ENCODE data around the gene TNNT3.

TNNT3 gene

GRCh38 chr11:1924181-1924580 is 4.7 kb downstream of the TNNT3 start:
- DNase-seq, result no peak

GRCh38 chr11:1924646-1925372 is 5.3 kb downstream of the TNNT3 start:
- no peak for DNase-seq

- DNase-seq, result no peak
Measured at GRCh38 chr11:1925373-1926155, 6.1 kb downstream of the TNNT3 start.

DNA sequence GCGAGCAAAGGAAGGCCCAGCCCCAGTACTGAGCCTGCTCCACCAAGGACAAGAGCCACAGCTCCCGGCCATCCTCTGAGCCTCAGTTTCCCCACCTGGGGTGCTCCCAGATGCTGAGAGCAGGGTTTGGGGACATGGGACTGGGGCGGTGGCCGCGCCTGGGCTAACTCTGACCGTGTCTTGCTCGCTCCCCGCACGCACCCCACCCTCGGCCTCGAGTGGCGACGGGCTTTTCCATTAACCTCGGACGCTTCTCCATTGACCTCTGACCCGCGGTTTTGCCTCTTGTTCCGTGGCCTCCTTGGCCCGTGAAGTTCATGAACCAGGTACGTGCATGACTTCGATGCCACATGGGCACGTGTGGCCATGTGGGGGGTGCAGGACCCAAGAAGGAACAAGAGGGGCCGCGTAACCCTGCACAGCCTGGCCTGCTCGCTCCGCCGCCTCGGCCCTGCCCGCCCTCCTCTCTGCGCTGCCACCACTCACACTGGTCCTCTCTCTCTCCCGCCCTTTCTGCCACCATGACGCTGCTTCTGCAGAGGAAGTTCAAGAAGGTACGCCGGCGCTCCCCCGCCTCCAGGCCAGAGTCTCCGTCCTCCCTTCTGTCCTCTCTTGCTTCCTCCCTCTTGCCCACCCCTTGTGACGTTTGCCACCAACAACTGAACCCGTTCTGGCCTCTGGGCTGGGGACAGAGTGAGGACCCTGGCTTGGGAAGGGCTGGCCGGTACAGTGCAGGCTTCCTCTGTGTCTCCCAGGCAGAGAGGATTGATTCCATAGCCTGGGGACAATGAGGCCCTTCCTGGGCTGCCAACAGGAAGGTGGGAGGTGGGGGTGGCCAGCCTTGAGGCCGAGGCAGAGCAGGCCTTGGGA is 6.9 kb downstream of the TNNT3 start:
- no peak for DNase-seq

- no peak for DNase-seq
Measured at GRCh38 chr11:1927026-1927847, 7.7 kb downstream of the TNNT3 start.

DNA sequence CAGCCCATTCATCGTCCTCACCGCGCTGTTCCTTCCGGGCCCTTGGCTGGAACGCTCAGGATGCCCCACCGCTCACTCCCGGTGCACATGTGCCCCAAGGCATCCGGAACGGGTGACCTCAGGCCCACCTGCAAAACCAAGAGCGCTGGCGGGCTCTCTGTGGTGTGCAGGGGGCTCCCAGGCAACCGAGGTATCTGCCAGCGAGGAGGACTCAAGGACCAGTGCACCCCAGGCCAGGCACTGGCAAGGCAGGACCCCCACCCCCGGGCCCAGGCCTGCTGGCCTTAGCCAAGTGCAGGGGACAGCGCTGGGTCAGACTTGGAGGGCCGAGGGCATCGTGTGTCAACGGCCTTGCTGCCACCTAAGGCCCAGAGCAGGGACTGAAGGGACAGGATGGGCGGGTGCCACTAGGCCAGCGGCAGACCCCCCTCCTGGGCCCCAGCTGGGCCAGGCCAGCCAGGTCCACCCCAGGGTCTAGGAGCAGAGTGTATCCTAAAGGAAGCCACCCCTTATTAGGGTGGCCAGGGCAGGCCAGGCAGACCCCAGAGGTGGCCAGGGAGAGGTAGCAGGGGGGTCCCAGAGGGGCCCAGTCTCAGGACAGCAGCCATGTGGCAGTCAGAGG is 8.5 kb downstream of the TNNT3 start:
- DNase-seq, result no peak

DNA sequence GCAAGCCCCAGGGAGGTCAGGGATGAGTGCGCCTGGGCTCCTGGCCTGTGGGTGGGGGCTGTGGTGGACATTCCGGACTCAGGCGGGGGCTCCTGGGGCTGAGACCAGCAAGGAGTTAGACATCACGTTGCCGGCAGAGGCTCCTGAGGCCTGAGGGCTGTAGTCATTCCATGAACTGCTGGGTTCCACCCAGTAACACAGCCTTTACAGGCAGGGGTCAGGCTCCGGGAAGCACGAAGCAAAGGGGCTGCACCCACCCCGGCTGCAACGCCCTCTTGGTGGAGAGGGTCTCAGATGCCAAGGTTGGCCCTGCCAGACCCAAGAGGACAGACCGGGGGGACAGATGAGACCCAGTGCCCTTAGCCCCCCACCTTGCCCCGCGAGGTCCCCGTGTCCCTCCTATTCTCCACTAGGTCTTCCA is 9.0 kb downstream of the TNNT3 start:
- DNase-seq, result no peak

DNA sequence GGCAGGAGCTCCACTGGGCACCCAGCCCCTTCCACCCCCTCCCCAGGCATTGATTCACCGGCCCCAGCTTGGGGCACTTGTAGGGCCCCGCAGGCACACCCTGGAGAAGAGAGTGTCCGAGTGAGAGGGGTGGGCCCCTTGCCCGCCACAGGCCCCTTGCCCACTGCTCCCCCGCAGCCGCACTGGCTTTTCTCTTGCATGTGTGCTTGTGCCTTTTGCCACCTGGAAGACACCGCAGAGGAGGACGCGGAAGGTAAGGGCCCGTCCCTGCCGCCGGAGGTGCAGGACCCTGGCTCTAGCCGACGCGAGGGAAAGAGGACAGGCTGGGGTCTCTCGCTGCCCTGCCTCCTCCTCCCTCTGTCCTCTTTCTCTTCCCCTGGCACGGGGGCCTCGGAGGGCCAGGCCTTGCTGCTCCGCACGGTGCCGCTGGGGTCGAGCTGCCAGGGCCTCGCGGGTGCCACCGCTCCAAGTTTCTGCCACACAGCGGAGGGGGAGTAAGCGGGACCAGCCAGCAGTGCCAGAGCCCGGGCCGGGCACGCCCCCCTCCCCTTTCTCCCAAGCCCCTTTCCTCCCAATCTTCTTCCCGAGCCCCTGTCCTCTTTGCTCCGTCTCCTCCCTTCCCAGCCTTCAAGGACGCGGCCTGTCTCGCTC is 9.5 kb downstream of the TNNT3 start:
- no peak for DNase-seq

GRCh38 chr11:1929621-1930461 is 10.3 kb downstream of the TNNT3 start:
- DNase-seq, result no peak

DNA sequence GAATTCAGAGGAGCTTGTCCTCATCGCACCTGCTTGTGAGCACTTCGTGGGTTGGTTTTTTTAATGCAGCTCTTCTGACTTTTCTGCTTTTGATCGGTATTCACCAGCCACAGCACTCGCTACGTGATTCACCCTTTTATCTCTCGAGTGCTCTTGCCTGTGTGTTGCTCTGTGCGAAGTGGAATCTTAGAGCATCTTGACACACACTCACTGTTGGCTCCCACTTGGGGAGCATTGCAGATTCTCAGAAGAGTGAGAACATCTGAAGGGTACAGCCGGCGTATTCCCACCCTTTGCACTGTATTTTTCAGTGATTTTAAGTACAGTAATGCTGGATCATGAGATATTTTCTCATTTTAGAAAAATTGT is 10.9 kb downstream of the TNNT3 start:
- no peak for DNase-seq

DNA sequence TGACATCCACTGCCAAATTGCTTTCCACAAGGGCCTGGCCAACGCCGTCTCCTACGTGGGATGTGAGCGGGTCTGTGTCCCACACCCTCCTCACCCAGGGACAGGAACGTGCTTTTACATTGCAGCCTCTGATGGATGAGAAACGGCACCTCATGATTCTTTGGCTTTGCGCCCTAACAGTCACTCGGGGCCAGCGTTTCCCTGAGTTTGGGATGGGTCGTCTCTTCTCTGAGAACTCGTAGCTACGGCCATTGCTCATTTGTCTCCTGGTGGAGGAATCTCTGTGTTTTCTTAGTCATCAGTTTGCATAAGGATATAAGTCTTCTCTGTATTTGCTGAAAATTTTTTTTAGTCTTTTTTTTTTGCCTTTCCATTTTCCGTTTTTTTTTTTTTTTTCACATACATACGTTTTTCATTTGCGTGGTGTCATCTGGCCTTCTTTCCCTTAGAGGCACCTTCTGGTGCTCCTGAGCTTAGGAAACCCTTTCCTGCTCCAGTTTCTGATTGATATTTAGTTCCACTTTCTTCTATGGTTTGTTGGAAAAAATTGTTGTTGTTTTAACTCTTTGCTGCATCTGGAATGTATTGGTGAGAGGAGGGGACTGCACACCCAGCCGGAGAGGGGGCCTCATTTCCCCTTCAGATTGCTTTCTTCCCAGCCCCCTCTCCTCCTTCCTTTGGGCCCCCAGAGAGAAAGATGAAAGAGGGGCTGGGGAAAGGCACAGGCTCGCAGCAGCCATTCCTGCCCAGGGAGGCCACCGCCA is 12.0 kb downstream of the TNNT3 start:
- DNase-seq, result no peak

DNA sequence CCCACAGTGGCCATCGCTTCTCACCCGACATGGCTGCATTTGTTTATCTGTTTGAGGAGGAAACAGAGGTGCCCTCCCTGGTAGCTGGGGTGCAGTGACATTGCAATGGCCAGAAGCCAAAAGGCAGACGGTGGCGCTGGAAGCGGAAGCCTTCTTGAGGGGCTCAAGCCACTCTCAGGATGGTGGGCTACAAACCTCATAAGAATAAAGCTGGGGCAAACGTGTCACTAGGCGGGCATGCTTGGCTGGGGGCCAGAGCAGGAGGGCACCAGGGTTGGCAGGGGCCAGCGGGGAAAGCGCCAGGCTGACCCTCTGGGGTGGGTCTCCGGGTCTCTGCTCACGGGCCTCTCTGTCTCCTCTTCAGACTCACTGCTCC is 12.6 kb downstream of the TNNT3 start:
- DNase-seq, result no peak

- no peak for DNase-seq
Measured at GRCh38 chr11:1932681-1933080, 13.2 kb downstream of the TNNT3 start.

DNA sequence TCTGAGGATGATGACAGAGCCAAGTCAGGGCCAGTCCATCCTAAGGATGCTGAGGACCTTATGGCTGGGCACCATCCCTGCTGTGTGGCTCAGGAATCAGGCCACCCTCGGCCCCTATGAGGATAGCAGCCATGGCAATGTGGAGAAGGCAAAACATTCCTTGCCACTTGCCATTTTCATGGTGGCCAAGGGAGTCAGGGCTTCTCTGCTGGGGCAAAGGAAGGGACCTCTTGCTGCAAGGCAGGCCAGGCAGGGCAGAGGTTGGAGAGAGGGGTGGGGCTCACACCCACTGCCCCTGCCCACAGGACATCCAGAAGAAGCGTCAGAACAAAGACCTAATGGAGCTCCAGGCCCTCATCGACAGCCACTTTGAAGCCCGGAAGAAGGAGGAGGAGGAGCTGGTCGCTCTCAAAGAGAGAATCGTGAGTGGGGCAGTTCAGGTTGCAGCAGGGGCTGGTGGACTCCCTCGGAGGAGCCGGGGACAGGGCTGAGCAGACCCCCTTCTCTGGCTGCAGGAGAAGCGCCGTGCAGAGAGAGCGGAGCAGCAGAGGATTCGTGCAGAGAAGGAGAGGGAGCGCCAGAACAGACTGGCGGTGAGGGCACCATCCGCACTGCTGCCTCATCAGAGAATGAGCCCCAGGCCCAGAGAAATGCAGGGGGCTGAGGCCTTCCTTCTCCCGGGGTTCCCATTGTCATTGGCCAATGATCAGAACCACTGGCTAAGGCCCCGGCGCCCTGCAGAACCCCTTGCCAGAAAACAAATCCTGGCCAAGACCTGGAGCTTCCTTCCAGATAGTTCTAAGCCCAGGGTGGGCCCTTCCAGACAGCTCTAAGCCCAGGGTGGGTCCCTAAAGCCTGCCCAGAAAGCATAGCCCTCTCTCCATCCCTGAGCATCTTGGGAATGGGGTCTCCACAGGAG is 14.2 kb downstream of the TNNT3 start:
- DNase-seq, result no peak

DNA sequence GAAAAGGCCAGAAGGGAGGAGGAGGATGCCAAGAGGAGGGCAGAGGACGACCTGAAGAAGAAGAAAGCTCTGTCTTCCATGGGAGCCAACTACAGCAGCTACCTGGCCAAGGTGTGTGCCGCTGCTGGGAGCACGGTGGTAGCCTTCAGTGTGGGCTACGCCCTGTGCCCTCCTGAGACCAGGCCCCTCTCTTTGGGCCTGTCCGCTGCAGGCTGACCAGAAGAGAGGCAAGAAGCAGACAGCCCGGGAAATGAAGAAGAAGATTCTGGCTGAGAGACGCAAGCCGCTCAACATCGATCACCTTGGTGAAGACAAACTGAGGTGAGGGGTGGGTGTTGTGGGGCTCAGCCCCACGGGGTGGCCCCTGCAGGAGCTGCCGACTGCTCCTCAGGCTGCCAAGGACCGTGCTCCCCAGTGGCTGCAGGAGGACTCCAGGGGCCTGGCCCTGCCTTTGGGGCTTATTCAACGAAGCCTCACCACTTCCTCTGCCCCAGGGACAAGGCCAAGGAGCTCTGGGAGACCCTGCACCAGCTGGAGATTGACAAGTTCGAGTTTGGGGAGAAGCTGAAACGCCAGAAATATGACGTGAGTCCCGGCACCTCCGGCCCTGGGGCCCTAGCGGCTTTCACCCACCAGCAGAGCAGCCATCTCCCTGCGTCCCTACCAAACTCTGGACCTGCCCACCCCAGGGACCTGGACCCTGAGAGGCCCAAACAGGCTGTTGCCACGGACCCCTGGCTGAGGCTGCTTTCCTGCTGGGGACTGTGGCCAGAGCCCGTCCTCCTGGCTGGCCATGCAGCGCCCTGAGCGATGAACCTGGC is 15.0 kb downstream of the TNNT3 start:
- DNase-seq, result no peak

GRCh38 chr11:1935156-1936071 is 15.9 kb downstream of the TNNT3 start:
- no peak for DNase-seq
